Superior temporal gyrus (tissue), 1 donor: ENCODE results near the gene KHNYN.
A peak's percentile ranks its signal among the peaks of the same experiment; 100 is the strongest.
"Not testable (repeated sequence)": the region's sequence is repeated elsewhere in the genome, so short reads cannot be mapped to it uniquely, and the experiment has no call there.

Experiments
- DNase-seq: peaks from one replicate; pipeline ENCODE4 v3.0.0-alpha.2; 2016; ENCODE audit errors: extremely low spot score

The KHNYN gene

GRCh38 chr14:24473211-24473610 is 43.5 kb downstream of the KHNYN start:
- no peak for DNase-seq

DNA sequence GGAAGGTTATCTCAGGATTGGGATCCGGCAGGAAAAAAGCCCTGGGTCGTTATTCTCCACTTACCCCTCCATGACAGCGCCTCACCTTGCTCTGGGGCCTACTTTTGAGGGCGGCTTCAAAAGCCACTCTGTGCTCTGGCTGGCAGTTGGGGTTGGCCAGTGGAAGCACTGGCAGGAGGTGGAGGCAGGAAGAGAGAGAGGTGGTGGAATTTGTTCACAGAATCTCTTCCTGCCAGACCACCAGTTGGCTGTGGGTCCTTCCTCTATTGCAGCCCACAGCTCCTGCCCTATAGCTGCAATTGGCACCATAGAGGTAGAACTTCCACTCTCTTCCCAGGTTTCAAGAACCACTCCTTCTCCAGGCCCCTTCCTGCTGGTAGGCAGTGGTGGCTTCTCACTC is 45.5 kb downstream of the KHNYN start:
- no peak for DNase-seq

- not testable (repeated sequence) for DNase-seq
These were observed 50.2 kb downstream of the KHNYN start for GRCh38 chr14:24479999-24480398.

GRCh38 chr14:24481622-24482324 is 52.0 kb downstream of the KHNYN start:
- DNase-seq, result peak; percentile 13

DNA sequence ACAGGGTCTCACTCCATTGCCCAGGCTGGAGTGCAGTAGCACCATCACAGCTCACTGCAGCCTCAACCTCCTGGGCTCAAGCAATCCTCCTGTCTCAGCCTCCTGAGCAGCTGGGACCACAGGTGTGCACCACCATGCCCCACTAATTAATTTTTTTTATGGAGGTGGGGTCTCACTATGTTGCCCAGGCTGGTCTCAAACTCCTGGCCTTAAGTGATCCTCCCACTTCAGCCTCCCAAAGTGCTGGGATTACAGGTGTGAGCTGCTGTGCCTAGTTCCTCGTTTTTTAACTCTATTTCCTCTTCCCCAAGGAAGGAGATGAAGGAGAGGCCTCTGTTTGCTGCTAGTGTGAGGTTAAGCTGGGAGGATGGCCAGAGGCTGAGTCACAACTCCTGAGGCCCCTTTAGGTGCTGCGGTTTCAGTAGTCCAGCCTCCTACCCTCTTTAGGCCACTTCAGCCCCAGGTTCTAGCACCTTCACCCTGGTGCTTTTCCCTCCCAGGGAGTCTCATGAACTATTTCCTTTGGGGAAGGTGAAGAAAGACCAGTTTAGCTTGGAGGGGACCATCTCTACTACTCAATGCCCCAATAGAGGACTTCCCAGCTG is 53.0 kb downstream of the KHNYN start:
- DNase-seq, result not testable (repeated sequence)

- no peak for DNase-seq
These were observed 54.0 kb downstream of the KHNYN start for GRCh38 chr14:24483604-24484252.
